OCI-LY7 (cell line): ENCODE measurements around the gene CDH7. TPM values are rescaled to one million over a fixed set of nuclear protein-coding genes. Genes with fewer than 3 reads are reported as not detected.

Experiments
- BruUV-seq: library from RNA; stranded (reverse); fragments of 400-500 nt; replicated peaks from 2 replicates; lab custom pipeline; 2021; lab: Mats Ljungman, UMichigan
- CTCF ChIA-PET: fragments of 300-600 bp; sonication (Branson Sonifier 250); formaldehyde crosslinking; loops from one replicate; lab custom pipeline; 2022; ENCODE audit warnings: antibody characterized with exemption; ENCODE audit not compliant: unreplicated experiment; lab: Charles Lee
- POLR2A ChIA-PET: fragments of 300-600 bp; sonication (Branson Sonifier 250); formaldehyde crosslinking; loops from one replicate; lab custom pipeline; 2022; ENCODE audit warnings: antibody characterized with exemption; lab: Charles Lee
- DNase-seq: peaks from one replicate; pipeline ENCODE4 v3.0.0-alpha.2; 2015; ENCODE audit warnings: low spot score
- H2AFZ ChIP-seq: fragments of 200-600 bp; sonication (generic), shearing (Covaris generic); 2 replicates; pipeline ENCODE4 v1.6.1; 2014; ENCODE audit warnings: mild to moderate bottlenecking, antibody characterized with exemption, low read length, moderate library complexity
- H3K27ac ChIP-seq: fragments of 200-600 bp; sonication (generic); 2 replicates; pipeline ENCODE4 v1.5.1; 2014; ENCODE audit warnings: mixed run types, low read depth, mild to moderate bottlenecking, moderate library complexity, low read length, inconsistent platforms; ENCODE audit not compliant: poor library complexity, severe bottlenecking
- H3K36me3 ChIP-seq: fragments of 200-600 bp; sonication (generic); 2 replicates; pipeline ENCODE4 v1.6.1; 2014; ENCODE audit warnings: mild to moderate bottlenecking, antibody characterized with exemption, low read length, moderate library complexity, mixed read lengths; ENCODE audit not compliant: insufficient read depth
- H3K4me1 ChIP-seq: fragments of 200-600 bp; sonication (generic); 2 replicates; pipeline ENCODE4 v1.5.1; 2014; ENCODE audit warnings: mild to moderate bottlenecking, low read length; ENCODE audit not compliant: insufficient read depth, poor library complexity, severe bottlenecking
- H3K4me2 ChIP-seq: fragments of 200-600 bp; sonication (generic); 2 replicates; pipeline ENCODE4 v1.6.1; 2014; ENCODE audit warnings: mild to moderate bottlenecking, low read length
- H3K4me3 ChIP-seq: fragments of 200-600 bp; sonication (generic); 2 replicates; pipeline ENCODE4 v1.5.1; 2014; ENCODE audit warnings: mild to moderate bottlenecking, low read depth, low read length; ENCODE audit not compliant: poor library complexity, severe bottlenecking
- H3K79me2 ChIP-seq: fragments of 200-600 bp; sonication (generic); 2 replicates; pipeline ENCODE4 v1.6.1; 2016; ENCODE audit warnings: low read depth, mild to moderate bottlenecking, low read length, moderate library complexity, mixed read lengths; ENCODE audit not compliant: insufficient read depth
- H3K9me2 ChIP-seq: fragments of 200-600 bp; sonication (generic); 2 replicates; pipeline ENCODE4 v1.6.1; 2016; ENCODE audit warnings: mild to moderate bottlenecking, low read length, mixed read lengths; ENCODE audit not compliant: insufficient read depth
- H3K9me3 ChIP-seq: fragments of 200-600 bp; sonication (generic); 2 replicates; pipeline ENCODE4 v1.6.1; 2014; ENCODE audit warnings: mild to moderate bottlenecking, mixed run types, low read length, mixed read lengths
- H4K20me1 ChIP-seq: fragments of 200-600 bp; sonication (generic); 2 replicates; pipeline ENCODE4 v1.6.1; 2014; ENCODE audit warnings: mild to moderate bottlenecking, antibody characterized with exemption, low read length, moderate library complexity, mixed read lengths; ENCODE audit not compliant: insufficient read depth
- CTCF ChIP-seq: fragments of 200-600 bp; sonication (generic); conservative IDR thresholded peaks from 2 replicates; pipeline ENCODE4 v1.5.1; 2014; ENCODE audit warnings: mild to moderate bottlenecking, antibody characterized with exemption, low read length, moderate library complexity, mixed read lengths
- EZH2phosphoT487 ChIP-seq: fragments of 200-600 bp; sonication (generic); IDR thresholded peaks from 2 replicates; pipeline ENCODE4 v1.6.1; 2018; ENCODE audit warnings: low read depth, borderline replicate concordance, mild to moderate bottlenecking, mixed run types, antibody characterized with exemption, low read length, moderate library complexity, mixed read lengths
- intact Hi-C: fragments of 100-400 bp; cut with micrococcal nuclease; formaldehyde crosslinking; loops from one replicate; pipeline ENCODE4 v1.10.0; 2022; ENCODE audit not compliant: unreplicated experiment
- total RNA-seq, 2 experiments: library from RNA; depleted of rRNA in 1 of 2; stranded (reverse); fragments of >200 nt in 1 of 2; shearing (Covaris generic) in 1 of 2; gene quantifications; 2 replicates each; pipeline ENCODE4 v1.2.3, GENCODE V29; 2014 to 2022

CDH7 gene
- total RNA-seq, 2 experiments from 2014 or later = not detected

GRCh38 chr18:65815506-65815905 lies 64.7 kb downstream of the CDH7 start:
- no peaks in the 10 kb centered on the region for H3K79me2 ChIP-seq
- H3K4me1 ChIP-seq = no peaks in the 10 kb centered on the region
- no peaks in the 10 kb centered on the region for H3K36me3 ChIP-seq
- TF ChIP-seq EZH2phosphoT487 (no peak), CTCF (no peak)
- H3K4me2 ChIP-seq = no peak overlapping the region
- no TSS peak for BruUV-seq
- H2AFZ ChIP-seq = no peak overlapping the region
- no peak overlapping the region for H3K4me3 ChIP-seq
- H3K27ac ChIP-seq = no peak overlapping the region
- DNase-seq = no peak
- H3K9me3 ChIP-seq = no peaks in the 10 kb centered on the region
- H3K9me2 ChIP-seq = no peaks in the 10 kb centered on the region
- intact Hi-C loops = no loop called here
- CTCF ChIA-PET = no interaction called here
- POLR2A ChIA-PET = no interaction called here
- H4K20me1 ChIP-seq = no peaks in the 10 kb centered on the region

GRCh38 chr18:65817178-65817577 lies 66.4 kb downstream of the CDH7 start:
- TF ChIP-seq EZH2phosphoT487 (no peak), CTCF (no peak)
- intact Hi-C loops = no loop called here
- POLR2A ChIA-PET = no interaction called here
- no peaks in the 10 kb centered on the region for H3K79me2 ChIP-seq
- H3K9me3 ChIP-seq = no peaks in the 10 kb centered on the region
- no peaks in the 10 kb centered on the region for H3K4me1 ChIP-seq
- no peak overlapping the region for H2AFZ ChIP-seq
- H4K20me1 ChIP-seq = no peaks in the 10 kb centered on the region
- H3K9me2 ChIP-seq = no peaks in the 10 kb centered on the region
- CTCF ChIA-PET = no interaction called here
- no TSS peak for BruUV-seq
- H3K36me3 ChIP-seq = no peaks in the 10 kb centered on the region
- H3K4me2 ChIP-seq = no peak overlapping the region
- DNase-seq = no peak
- no peak overlapping the region for H3K27ac ChIP-seq
- H3K4me3 ChIP-seq = no peak overlapping the region

GRCh38 chr18:65821911-65822310 lies 71.1 kb downstream of the CDH7 start:
- intact Hi-C loops = no loop called here
- POLR2A ChIA-PET = no interaction called here

More at GRCh38 chr18:65821911-65822310, 71.1 kb downstream of the CDH7 start:
- Histone ChIP-seq H3K79me2 (no peaks in the 10 kb centered on the region), H3K27ac (no peak overlapping the region), H3K4me3 (no peak overlapping the region), H4K20me1 (no peaks in the 10 kb centered on the region), H3K4me2 (no peak overlapping the region), H2AFZ (no peak overlapping the region), H3K4me1 (no peaks in the 10 kb centered on the region), H3K36me3 (no peaks in the 10 kb centered on the region), H3K9me2 (no peaks in the 10 kb centered on the region), H3K9me3 (no peaks in the 10 kb centered on the region)
- no TSS peak for BruUV-seq
- DNase-seq = no peak
- CTCF ChIA-PET = no interaction called here
- no peak for TF ChIP-seq EZH2phosphoT487
- no peak for TF ChIP-seq CTCF
